Activated CD8-positive, alpha-beta memory T cell treated with anti-CD3 and anti-CD28 coated beads for 1 hour (primary cell): ENCODE measurements around the gene RIMS1.
"Not testable (repeated sequence)": the region's sequence is repeated elsewhere in the genome, so short reads cannot be mapped to it uniquely, and the experiment has no call there.

Experiments
- DNase-seq, 2 donors: peaks; one replicate each; pipeline ENCODE4 v3.0.0-alpha.2; 2020; ENCODE audit warnings: low read depth in 1 of 2; ENCODE audit errors: extremely low read depth in 1 of 2

RIMS1 gene

DNA sequence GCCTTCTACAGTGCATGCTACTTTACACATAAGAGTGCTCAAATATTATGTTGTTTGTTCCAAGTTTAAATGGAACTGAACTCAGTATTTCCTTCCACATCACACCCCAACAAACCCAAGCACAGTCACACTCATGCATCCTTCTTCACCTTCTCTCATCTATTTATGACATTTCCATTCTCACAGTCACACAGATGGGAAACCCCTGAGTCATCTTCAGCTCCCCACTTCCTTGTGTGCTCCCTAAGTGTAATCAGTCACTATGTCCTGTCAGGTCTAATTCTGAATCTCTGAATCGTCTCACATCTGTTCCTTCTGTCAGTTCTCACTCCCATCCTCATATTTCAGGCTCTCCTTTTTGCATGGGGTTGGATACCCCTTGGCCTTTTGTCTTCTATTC is 96.0 kb downstream of the RIMS1 start:
- no peak for DNase-seq

- DNase-seq = no peak
Measured at GRCh38 chr6:71983131-71983530, 96.8 kb downstream of the RIMS1 start.

DNA sequence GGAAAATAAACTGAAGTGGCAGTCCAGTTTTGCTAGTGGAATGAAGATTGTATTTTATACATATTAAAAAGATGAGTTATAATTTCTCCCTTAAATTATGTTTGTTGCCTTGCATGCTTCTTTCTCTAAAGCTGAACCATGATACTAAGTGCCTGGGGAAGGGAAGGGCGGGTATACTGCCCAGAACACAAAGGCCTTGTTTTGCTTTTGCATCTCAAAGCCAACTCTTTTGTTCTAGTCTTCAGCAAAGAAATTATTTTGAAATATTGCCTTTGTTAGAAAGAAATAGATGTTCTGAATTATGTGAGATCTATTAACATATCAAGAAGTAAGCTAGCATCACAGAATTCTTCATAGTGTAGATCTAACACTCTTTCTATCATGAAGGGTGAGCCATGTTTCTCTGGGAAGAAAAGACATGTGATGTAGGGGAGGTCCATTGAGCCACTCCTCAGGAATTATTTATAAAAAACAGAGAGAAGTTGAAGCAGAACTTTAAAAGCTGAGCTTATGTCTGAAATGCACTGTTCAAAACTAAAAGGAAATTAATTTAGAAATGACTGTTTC is 108.4 kb downstream of the RIMS1 start:
- DNase-seq = no peak

DNA sequence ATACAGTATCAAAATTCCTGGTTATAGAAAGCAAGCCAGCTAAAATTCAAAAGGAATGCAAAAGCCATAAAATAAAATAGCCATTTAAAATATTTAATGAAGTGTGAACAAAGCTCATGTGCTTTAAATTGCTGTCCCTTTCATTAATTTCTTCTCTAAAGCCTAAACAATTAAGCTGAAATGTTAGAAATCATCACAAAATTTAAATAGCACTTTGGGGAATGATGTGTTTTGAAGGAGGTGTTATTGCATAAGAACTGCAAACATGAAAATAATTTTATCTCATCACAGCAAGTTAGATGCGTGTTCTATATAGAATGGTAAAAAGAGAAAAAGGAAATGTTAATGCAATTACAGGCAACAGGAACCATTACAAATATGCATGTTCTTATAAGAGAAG is 111.0 kb downstream of the RIMS1 start:
- no peak for DNase-seq

GRCh38 chr6:72002415-72002814 is 116.1 kb downstream of the RIMS1 start:
- DNase-seq = no peak

DNA sequence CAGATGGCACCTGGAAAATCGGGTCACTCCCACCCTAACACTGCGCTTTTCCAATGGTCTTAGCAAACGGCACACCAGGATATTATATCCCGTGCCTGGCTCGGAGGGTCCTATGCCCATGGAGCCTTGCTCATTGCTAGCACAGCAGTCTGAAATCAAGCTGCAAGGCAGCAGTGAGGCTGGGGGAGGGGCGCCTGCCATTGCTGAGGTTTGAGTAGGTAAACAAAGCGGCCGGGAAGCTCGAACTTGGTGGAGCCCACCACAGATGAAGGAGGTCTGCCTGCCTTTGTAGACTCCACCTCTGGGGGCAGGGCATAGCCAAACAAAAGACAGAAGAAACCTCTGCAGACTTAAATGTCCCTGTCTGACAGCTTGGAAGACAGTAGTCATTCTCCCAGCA is 120.2 kb downstream of the RIMS1 start:
- DNase-seq = not testable (repeated sequence)

- no peak for DNase-seq
Measured at GRCh38 chr6:72022830-72023229, 136.5 kb downstream of the RIMS1 start.

DNA sequence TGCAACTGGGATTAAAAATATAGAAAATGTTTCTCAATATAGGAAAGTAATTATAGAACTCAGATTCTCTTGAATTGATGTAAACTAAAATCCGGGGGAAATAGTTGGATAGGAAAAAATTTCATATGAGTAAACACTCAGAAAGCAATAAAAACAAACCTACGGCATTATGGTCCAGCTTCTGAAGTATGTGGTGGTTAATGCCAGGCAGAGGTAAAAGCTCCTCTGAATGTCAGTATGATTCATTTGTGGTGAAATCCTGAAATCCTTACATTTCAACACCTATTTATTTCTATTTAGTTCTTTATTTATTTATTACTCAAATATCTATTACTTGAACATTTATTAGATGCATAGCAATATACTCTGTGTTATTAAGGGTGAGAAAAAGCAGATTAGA is 145.1 kb downstream of the RIMS1 start:
- no peak for DNase-seq

DNA sequence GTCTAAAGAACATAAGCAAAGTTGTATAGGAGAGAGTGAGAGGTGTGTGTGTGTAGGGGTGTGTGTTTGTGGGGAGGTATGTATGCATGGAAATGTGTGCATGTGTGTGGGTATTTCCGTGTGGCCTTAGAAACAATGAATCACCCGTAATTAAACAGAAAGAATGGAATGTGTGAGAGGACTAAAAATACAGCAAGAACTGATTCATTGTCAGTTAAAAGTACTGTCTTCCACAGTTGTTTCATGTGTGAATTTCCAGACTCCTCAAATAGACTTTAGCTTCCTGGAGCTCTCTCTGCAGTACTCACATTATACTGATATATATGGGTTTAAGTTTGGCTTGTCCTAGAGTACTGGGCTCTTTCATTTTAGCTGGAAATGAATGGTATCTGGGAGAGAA is 145.7 kb downstream of the RIMS1 start:
- no peak for DNase-seq

DNA sequence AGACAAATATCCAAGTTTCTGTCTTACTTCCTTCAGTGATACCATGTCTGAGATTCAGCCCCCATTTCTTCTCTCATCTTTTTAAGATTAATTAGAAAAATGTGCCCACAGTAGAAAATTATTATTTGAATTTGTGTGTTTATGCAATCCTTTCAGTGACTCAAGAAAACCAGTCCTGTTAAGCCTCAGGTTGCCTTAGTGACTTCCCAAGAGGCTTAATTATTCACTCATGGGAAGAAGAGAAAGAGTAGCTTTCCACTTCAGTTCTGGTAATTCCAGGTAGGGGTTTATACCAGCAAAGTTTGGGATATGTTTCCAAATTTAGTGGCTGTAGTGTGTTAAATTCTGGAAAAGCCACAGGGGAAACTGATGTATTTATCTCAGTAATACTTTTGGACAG is 149.1 kb downstream of the RIMS1 start:
- no peak for DNase-seq

DNA sequence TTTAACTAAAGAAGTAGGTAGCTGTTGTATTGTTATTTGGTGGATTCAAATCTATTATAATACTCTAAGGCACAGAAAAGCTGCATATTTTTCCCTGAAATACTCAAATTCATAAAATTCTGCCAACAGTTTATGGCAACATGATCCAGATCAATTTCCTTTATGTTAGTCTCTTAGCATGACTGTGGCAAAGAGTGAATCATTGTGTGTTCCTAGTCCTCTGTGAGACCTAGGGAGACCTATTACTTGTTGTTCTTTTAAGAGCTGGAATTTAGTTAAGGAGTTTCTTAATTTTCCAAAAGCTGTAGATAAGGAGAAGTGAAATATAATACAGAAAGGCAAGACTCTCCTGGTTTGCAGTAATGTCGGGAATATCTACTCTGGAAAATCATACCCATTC is 149.6 kb downstream of the RIMS1 start:
- DNase-seq = no peak

DNA sequence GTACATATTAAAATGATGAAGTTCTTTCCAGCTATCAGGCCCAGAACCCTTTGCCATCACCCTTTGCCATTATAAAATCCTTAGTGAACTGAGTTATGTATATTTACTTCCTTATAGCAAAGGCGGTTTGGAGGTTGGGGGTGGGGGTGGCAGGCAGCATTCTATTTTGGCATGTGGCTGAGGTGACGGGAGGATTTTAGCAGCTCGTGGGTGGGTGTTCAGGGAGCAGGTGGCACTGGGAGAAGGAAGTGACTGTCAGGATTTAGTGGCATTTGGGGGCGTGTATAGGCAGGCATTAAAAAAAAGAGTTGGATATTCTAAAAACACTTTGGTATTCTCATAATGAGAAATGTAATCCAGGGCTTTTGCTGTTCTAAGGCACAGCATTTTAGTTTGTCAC is 150.7 kb downstream of the RIMS1 start:
- DNase-seq = no peak

DNA sequence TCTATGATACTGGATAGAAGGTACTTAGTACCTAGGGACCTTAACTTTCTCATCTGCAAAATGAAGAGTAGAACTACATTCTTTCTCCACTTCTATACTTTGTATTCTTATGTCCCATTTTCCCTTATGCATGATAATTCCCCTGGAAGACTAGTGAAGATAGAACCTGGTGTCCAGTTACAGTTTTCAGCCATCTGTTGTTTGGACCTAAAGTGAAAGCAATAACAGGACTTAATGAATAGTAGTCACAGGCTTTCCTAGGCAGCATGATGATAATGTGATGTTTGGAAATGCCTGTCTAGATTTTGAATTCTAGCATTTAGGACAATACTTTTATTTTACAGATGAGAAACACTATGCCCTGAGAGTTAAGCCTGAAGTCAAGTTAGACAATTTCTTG is 153.8 kb downstream of the RIMS1 start:
- no peak for DNase-seq

DNA sequence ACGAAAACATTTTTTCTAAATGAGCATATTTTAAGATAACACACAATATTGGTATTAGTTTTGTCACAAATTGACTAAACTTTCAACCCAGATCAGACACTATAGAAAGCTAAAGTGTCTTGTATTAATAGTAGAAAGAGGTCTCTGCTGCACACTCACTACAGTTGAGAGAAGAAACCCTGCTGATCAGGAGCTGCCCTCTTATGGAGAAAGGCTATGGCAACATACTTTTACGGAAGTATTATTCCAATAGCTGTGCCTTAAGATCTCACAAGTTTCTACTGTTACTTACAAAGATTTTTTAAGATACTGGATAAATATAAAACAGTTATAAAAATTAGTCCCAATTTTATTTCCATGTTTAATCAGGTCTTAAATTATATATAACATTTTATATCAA is 155.7 kb downstream of the RIMS1 start:
- no peak for DNase-seq

GRCh38 chr6:72048080-72048479 is 161.7 kb downstream of the RIMS1 start:
- no peak for DNase-seq

DNA sequence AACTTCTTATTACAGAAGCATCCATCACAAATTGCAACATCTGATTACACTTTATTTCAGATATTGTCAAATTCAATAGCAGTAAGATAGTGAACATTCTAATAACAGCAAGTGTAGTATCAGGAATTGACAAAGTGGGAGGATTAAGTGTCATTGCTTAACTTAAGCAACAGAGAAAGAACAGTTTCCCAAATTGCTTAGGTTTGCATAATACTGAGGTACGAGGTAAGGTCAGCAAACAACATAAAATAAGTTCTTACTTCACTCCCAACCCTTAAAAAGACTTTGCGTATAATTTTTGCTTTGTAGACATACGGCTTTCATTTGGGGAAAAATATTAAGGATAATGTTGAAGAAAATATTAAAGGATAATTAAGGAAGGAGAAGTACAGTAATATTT is 163.0 kb downstream of the RIMS1 start:
- no peak for DNase-seq

- no peak for DNase-seq
Measured at GRCh38 chr6:72061286-72061685, 174.9 kb downstream of the RIMS1 start.

DNA sequence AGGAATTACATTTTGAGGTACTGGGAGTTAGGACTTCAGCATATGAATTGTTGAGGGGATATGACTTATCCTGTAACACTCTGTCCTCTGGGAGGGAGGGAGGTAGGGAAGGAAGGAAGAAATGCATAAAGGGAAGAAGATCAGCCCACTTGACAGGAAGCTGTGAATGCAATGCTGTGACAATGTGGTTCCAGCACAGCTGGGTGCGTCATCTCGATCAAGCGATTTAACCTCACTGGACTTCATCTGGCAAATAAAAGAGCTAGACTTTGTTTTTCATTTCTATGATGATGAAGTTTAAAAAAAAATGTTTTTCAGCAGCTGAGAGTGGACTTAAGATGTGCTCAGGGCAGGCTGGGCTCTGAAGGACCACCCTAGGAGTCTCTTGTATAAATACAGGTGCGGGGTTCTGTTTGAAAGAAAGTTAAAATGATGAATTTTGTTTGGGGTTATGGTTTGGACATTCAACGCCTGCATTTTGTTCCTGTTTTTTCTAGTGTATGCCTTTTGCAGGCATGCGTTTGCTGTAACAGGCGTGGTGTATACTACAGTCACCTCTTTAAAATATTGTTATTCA is 178.1 kb downstream of the RIMS1 start:
- no peak for DNase-seq

DNA sequence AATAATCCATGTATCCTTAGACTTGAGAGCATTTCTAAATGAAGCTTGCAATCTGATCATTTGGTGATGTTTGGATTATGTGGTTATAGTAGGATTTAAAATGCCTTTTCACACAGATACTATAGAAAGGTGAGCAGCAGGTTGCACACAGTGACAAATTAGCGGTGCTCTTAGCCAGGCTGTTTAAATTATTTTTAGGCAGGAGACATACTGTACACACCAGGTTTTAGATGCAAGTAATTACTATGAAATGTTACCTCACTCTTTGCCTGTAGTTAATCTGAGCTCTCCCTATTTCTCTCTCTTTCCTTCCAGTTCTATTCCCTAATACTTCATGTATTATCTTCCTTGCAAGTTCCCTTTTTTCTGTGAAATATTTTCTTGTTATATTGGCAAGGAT is 191.7 kb downstream of the RIMS1 start:
- no peak for DNase-seq

- DNase-seq = no peak
Measured at GRCh38 chr6:72080260-72080941, 194.1 kb downstream of the RIMS1 start.

DNA sequence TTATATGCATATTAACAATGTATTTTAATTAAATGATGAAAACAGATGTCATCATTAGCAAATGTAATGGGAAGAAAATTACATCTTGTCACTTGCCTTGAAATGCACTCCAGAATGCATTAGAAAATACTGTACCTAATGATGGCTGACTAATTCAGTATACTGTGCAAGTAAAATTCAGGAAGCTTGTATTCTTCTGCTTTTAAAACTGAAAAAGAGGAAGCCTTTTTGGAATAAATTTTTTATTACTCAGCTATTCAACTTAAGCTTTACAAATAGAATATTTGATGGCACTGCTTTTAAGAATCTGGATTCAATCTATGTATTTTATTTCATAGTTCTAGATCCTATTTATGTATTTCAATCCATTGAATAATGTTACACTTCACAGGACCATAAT is 195.5 kb downstream of the RIMS1 start:
- DNase-seq = no peak

- DNase-seq = no peak
Measured at GRCh38 chr6:72083976-72084375, 197.6 kb downstream of the RIMS1 start.
